H1 (cell line): ENCODE measurements around the gene PAQR5. TPM values are rescaled to one million over a fixed set of nuclear protein-coding genes. Genes with fewer than 3 reads are reported as not detected.

Source experiments
- BACH1 ChIP-seq: IDR thresholded peaks from 2 replicates; pipeline ENCODE4 v1.6.1; 2012; ENCODE audit warnings: low read length, improper control_type of control experiment
- CEBPB ChIP-seq: IDR thresholded peaks from 2 replicates; pipeline ENCODE4 v1.6.1; 2012; ENCODE audit warnings: low read depth, low read length
- CHD7 ChIP-seq: fragments of 300-600 bp; sonication (generic); IDR thresholded peaks from 2 replicates; pipeline ENCODE4 v1.7.1; 2012; ENCODE audit warnings: low read length, moderate library complexity, mild to moderate bottlenecking, inconsistent platforms; ENCODE audit not compliant: insufficient replicate concordance
- E2F6 ChIP-seq: IDR thresholded peaks from 2 replicates; pipeline ENCODE4 v1.6.1; 2012; ENCODE audit warnings: inconsistent platforms
- POLR2AphosphoS5 ChIP-seq: IDR thresholded peaks from 2 replicates; pipeline ENCODE4 v1.6.1; 2011; ENCODE audit warnings: low read depth, low read length
- TAF1 ChIP-seq: IDR thresholded peaks from 2 replicates; pipeline ENCODE4 v1.6.1; 2011; ENCODE audit warnings: mild to moderate bottlenecking, low read depth, low read length
- polyA plus RNA-seq, 7 experiments: library from polyadenylated mRNA; depleted of rRNA in 3 of 7; stranded (reverse) in 5 of 7; unstranded in 2 of 7; fragments of >200 nt in 5 of 7; fragments of 200-250 nt in 2 of 7; gene quantifications; 1 replicate in 5 of 7; 2 replicates in 1 of 7; 4 replicates in 1 of 7; pipeline versions ENCODE4 v1.2.1 to v1.2.3, GENCODE V29; 2011 to 2013; ENCODE audit warnings: missing spikeins in 2 of 7, mixed read lengths in 2 of 7
- total RNA-seq: library from RNA; stranded (reverse); fragmentation: NEBNext Ultra II Directional; extraction: Animal tissue kit (Norgen Biotek cat#: 25700); gene quantifications from 2 replicates; pipeline ENCODE4 v1.2.1, GENCODE V29; 2021

The PAQR5 gene
- total and polyA plus RNA-seq, 2 of the 8 experiments (the other 6 are each of a cell fraction or from before 2014, with no cell fraction given): 8.7 to 18.1 TPM

GRCh38 chr15:69412274-69412673 is 113.6 kb downstream of the PAQR5 start (continued):
- no peak for TF ChIP-seq CHD7
- no peak for TF ChIP-seq BACH1
- no peak for TF ChIP-seq POLR2AphosphoS5
- TF ChIP-seq TAF1: no peak
- no peak for TF ChIP-seq E2F6
- TF ChIP-seq CEBPB: no peak
